BLaER1 (cell line): ENCODE data around the gene COL4A2.

Experiments used
- H3K27ac ChIP-seq: shearing (Covaris generic); formaldehyde crosslinking; 2 replicates; pipeline ENCODE4 v1.8.1; 2022
- H3K27me3 ChIP-seq: shearing (Covaris generic); formaldehyde crosslinking; 2 replicates; pipeline ENCODE4 v1.8.1; 2022
- H3K36me3 ChIP-seq: shearing (Covaris generic); formaldehyde crosslinking; 2 replicates; pipeline ENCODE4 v1.8.1; 2022
- H3K4me1 ChIP-seq: shearing (Covaris generic); formaldehyde crosslinking; 2 replicates; pipeline ENCODE4 v1.8.1; 2022
- H3K4me2 ChIP-seq: shearing (Covaris generic); formaldehyde crosslinking; 2 replicates; pipeline ENCODE4 v1.8.1; 2022
- H3K4me3 ChIP-seq: shearing (Covaris generic); formaldehyde crosslinking; 2 replicates; pipeline ENCODE4 v1.8.1; 2022
- H3K9ac ChIP-seq: shearing (Covaris generic); formaldehyde crosslinking; 2 replicates; pipeline ENCODE4 v1.8.1; 2022
- H3K9me3 ChIP-seq: shearing (Covaris generic); formaldehyde crosslinking; 2 replicates; pipeline ENCODE4 v1.8.1; 2022
- H4K20me1 ChIP-seq: shearing (Covaris generic); formaldehyde crosslinking; 2 replicates; pipeline ENCODE4 v1.8.1; 2022
- Cebpa-rat ChIP-seq: shearing (Covaris generic); IDR thresholded peaks from 2 replicates; pipeline ENCODE4 v1.8.1; 2022

Gene COL4A2

DNA sequence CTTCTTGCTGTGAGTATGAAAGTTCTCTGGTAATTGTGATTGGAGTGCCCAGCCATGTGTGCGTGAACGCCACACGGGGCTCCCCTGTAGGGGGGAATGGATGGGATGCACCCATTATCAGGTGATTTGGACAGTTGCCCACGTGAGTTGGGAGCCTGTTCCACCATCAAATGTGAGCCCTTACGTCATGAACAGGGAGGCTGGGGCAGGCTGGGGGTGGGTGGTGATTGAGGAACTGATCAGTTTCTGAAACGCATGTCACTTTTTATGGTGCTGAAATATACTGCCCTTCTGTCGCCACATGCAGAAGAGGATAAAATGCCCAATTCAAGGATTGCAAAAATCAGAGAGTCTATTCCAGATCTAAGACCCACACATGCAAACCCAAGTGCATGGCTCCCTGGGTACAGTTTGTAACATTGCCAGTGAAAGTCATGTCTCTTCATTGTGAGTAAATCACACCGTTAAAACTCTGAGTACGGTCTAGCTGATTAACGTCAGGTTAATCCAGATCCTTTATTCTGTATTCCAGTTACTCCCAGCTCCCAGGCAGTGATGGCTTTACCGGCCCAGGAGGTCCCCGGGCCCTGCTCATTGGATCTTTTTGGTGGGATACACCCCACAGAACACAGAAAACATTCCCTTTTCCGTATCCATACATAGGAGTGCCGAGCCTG, 164.2 kb downstream of the COL4A2 start:
- Histone ChIP-seq H3K36me3 (no peaks in the 10 kb centered on the region), H4K20me1 (no peaks in the 10 kb centered on the region), H3K27ac (peak overlapping the region; percentile 72), H3K9ac (peak overlapping the region; percentile 43; the same call in 1 of the 2 replicates), H3K9me3 (peaks cover 8% of the 10 kb centered on the region; the same call in 1 of the 2 replicates), H3K4me2 (peak overlapping the region; percentile 80), H3K4me3 (no peak overlapping the region), H3K27me3 (no peaks in the 10 kb centered on the region), H3K4me1 (peaks cover 88% of the 10 kb centered on the region)
- TF ChIP-seq Cebpa-rat = no peak

DNA sequence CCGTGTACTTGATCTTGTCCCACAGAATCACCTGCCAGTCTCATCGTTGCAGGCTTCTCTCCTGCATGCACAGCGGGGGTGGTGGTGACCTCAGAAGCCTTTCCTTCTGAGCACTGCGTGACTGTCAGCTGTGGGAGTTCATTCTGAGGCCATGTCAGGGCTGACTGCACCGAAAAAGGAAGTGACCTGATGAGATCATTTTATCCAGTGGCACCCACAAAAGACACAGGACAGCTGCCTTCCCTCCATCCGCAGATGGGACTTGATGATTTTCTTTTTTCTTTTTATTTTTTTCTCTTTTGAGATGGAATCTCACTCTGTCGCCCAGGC, 164.7 kb downstream of the COL4A2 start:
- Histone ChIP-seq H3K27ac (peak overlapping the region; percentile 72), H3K36me3 (no peaks in the 10 kb centered on the region), H3K9me3 (peaks cover 8% of the 10 kb centered on the region; the same call in 1 of the 2 replicates), H4K20me1 (no peaks in the 10 kb centered on the region), H3K4me1 (peaks cover 86% of the 10 kb centered on the region), H3K9ac (no peak overlapping the region), H3K4me3 (no peak overlapping the region), H3K4me2 (peak overlapping the region; percentile 80), H3K27me3 (no peaks in the 10 kb centered on the region)
- TF ChIP-seq Cebpa-rat = no peak

DNA sequence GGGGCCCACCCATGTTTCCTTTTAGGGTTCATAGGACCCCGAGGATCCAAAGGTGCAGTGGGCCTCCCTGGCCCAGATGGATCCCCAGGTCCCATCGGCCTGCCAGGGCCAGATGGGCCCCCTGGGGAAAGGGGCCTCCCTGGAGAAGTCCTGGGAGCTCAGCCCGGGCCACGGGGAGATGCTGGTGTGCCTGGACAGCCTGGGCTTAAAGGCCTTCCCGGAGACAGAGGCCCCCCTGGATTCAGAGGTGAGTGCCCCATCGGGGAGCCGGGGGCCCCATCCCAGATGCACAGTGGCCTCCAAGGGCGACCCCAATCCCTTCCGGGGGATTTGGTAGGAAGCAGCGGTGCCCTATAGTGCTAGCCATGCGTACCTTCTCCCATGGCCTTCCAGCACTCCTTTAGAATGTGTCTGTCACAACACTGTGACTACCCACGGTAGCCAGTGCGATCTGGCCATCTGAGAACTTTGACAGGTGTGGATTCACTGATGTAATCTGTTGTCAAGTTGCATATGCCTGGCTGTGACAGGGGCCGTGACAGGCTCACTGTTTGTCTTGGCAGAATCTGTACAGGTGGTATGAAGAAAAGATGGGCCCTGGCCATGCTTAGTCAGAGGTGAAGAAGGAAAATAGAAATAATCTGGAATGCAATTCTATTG, 165.9 kb downstream of the COL4A2 start:
- H3K4me2 ChIP-seq = peak overlapping the region; percentile 72
- H3K4me3 ChIP-seq = no peak overlapping the region; the same call in 1 of the 2 replicates
- H3K9ac ChIP-seq = no peak overlapping the region
- peaks cover 8% of the 10 kb centered on the region; the same call in 1 of the 2 replicates for H3K9me3 ChIP-seq
- peaks cover 96% of the 10 kb centered on the region for H3K4me1 ChIP-seq
- no peaks in the 10 kb centered on the region for H3K27me3 ChIP-seq
- no peak for TF ChIP-seq Cebpa-rat
- H3K27ac ChIP-seq = peak overlapping the region; percentile 82
- no peaks in the 10 kb centered on the region for H3K36me3 ChIP-seq
- no peaks in the 10 kb centered on the region for H4K20me1 ChIP-seq

DNA sequence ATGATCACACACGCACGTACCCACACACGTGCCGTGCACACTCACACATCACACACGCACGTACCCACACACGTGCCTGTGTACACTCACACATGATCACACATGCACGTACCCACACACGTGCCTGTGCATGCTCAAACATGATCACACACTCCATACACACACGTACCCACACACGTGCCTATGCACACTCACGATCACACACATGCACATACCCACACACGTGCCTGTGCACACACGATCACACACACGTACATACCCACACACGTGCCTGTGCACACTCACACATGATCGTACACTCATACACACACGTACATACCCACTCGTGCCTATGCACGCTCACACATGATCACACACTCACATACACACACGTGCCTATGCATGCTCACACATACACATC, 167.6 kb downstream of the COL4A2 start:
- Histone ChIP-seq H3K9me3 (peaks cover 8% of the 10 kb centered on the region; the same call in 1 of the 2 replicates), H3K27me3 (no peaks in the 10 kb centered on the region), H3K27ac (no peak overlapping the region), H3K4me1 (peaks cover 96% of the 10 kb centered on the region), H3K36me3 (no peaks in the 10 kb centered on the region), H4K20me1 (no peaks in the 10 kb centered on the region), H3K9ac (no peak overlapping the region), H3K4me2 (peak overlapping the region; percentile 49; the same call in 1 of the 2 replicates), H3K4me3 (no peak overlapping the region)
- TF ChIP-seq Cebpa-rat = no peak

DNA sequence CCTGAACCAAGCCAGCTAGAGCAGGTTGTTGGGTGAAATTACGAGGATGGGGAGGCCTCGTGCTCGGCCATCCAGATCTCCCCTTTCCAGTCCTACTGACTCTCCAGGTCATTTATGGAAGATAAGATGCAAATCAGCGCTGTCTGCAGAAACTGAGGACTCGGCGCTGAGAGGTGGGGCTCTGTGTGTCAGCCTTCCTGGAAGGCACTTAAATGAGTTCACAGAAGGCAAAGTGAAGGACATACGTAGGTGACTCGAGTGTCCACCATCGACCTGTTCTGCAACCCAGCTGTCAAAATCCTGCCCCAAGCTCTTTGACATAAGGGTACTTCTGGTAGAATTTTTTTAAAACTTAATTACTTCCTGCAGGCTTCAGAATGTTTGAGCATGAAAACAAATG, 168.0 kb downstream of the COL4A2 start:
- H3K4me2 ChIP-seq = peak overlapping the region; percentile 49; the same call in 1 of the 2 replicates
- H3K9ac ChIP-seq = no peak overlapping the region

DNA sequence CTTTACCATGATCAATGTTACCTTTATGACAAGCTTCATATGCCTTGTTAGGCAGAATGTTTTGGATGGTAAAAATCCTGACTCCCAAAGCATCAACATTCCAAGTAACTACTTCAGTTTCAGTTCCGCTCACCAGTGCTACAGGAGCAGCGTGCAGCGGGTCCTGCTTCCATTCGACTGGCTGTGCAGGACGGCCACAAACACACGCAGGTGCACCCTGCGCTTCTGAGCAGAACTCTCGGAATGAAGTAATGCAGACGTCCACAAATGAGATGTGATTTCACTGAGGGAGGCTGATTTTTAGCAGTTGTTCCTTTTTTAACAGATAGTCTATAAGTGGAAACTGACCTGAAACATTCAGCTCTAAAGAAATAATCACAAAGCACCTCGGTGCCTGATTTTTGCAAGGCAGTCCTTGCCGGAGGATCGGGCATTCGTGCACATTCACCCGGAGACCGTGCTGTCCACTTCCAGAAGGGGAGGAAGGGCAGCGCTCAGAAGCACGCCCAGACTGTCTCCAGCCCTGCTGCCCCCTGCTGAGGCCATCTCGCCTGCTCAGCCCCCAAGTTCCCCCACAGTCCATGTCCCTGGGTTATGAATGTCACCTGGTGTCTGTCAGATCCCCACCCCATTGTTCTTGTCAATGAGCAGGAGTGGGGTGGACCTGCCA, 168.6 kb downstream of the COL4A2 start:
- H4K20me1 ChIP-seq = no peaks in the 10 kb centered on the region
- H3K9me3 ChIP-seq = peaks cover 8% of the 10 kb centered on the region; the same call in 1 of the 2 replicates
- peak overlapping the region; percentile 49 for H3K4me2 ChIP-seq
- H3K27me3 ChIP-seq = no peaks in the 10 kb centered on the region
- peaks cover 89% of the 10 kb centered on the region for H3K4me1 ChIP-seq
- H3K4me3 ChIP-seq = no peak overlapping the region
- no peak for TF ChIP-seq Cebpa-rat
- H3K27ac ChIP-seq = no peak overlapping the region
- H3K36me3 ChIP-seq = no peaks in the 10 kb centered on the region
- 0 out of 2 replicates have a peak overlapping the region, but pooled peaks have one; percentile 28 for H3K9ac ChIP-seq

More for the DNA sequence above, 168.0 kb downstream of the COL4A2 start:
- Histone ChIP-seq H3K4me1 (peaks cover 95% of the 10 kb centered on the region), H3K27ac (no peak overlapping the region), H4K20me1 (no peaks in the 10 kb centered on the region), H3K36me3 (no peaks in the 10 kb centered on the region), H3K27me3 (no peaks in the 10 kb centered on the region), H3K9me3 (peaks cover 8% of the 10 kb centered on the region; the same call in 1 of the 2 replicates), H3K4me3 (no peak overlapping the region)
- TF ChIP-seq Cebpa-rat = no peak

DNA sequence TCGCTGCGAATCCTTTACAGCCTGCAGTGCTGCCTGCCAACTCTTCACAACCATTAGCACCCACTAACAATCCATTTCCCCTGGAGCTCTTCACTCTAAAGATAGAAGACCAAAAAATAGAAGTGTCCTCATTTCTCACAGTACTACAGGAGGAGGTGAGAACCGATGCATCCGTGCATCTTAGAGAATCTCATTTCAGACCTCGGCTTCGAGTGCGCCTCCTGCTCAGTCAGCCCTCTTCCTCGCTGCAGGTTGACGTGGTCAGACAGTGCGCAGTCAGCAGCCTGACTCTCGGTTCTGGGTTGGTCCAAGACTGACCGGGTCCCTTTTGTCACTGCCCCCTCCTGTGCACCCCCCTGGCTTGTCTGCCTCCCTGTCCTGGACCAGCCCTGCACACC, 169.1 kb downstream of the COL4A2 start:
- TF ChIP-seq Cebpa-rat = no peak
- H3K4me1 ChIP-seq = peaks cover 84% of the 10 kb centered on the region
- H3K27me3 ChIP-seq = no peaks in the 10 kb centered on the region
- peak overlapping the region; percentile 49 for H3K4me2 ChIP-seq
- H4K20me1 ChIP-seq = no peaks in the 10 kb centered on the region
- no peak overlapping the region for H3K27ac ChIP-seq
- no peaks in the 10 kb centered on the region for H3K36me3 ChIP-seq
- H3K9me3 ChIP-seq = peaks cover 8% of the 10 kb centered on the region; the same call in 1 of the 2 replicates
- H3K9ac ChIP-seq = 0 out of 2 replicates have a peak overlapping the region, but pooled peaks have one; percentile 28
- H3K4me3 ChIP-seq = no peak overlapping the region

DNA sequence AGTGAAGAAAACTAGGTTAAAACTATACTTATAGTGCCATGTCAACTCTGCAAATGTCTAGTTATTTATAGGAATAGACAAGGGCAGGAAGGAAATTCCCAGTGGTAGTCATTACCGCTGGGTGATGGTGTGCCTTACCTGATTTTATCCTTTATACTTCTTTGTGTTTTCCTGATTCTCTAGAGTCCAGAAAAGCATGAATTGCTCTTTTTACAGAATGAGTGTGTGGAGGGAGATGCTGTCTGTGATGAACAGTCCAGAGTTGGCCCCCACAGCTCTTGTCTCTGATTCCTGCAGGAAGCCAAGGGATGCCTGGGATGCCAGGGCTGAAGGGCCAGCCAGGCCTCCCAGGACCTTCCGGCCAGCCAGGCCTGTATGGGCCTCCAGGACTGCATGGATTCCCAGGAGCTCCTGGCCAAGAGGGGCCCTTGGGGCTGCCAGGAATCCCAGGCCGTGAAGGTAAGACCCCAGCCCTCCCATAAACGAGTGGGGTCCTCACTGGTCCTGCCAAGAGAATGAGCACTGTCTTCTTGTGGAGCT, 170.7 kb downstream of the COL4A2 start:
- Histone ChIP-seq H3K4me1 (peaks cover 68% of the 10 kb centered on the region), H3K27ac (peak overlapping the region; percentile 44; the same call in 1 of the 2 replicates), H4K20me1 (no peaks in the 10 kb centered on the region), H3K27me3 (no peaks in the 10 kb centered on the region), H3K4me2 (peak overlapping the region; percentile 30), H3K9ac (no peak overlapping the region), H3K4me3 (no peak overlapping the region), H3K36me3 (no peaks in the 10 kb centered on the region), H3K9me3 (peaks cover 2% of the 10 kb centered on the region; the same call in 1 of the 2 replicates)
- TF ChIP-seq Cebpa-rat = no peak

DNA sequence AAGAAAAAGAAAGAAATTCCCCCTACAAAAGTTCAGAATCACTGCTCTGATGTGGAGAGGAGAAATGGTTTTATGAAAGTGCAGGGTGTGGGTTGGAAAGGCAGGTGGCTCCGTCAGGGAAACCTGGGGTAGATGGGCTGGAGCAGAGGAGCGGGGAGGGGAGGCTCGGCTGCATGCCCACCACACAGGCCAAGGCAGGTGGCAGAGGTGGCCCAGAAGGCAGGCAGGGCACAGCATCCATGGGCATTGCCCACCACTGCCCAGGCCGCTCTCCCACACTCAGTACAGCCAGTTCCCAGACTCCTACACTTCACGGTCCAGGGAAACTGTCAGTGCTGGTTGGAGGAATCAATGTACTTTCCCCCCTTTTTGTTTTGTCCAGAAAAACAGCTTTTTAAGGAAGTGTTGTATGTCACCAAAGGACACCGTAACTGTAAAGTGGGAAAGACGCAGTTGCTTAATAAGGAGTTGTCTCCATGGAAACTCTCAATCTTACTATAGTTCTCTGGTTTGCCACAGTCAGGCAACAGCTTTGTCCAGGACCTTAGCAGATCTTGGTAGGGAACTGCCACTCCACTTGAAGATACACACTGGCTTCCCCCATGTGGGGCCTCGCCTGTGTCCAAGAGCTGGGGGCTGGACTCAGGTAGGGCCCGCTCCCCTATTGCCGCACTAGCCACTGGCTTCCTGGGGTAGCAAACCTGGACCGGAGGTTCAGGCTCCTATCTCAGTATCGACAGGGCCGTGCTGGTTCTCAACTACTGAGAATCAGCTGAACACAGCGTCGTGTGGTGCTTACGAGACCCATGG, 171.5 kb downstream of the COL4A2 start:
- H3K4me3 ChIP-seq = no peak overlapping the region
- no peaks in the 10 kb centered on the region for H4K20me1 ChIP-seq
- H3K4me1 ChIP-seq = peaks cover 60% of the 10 kb centered on the region
- H3K9ac ChIP-seq = no peak overlapping the region
- peak overlapping the region; percentile 44; the same call in 1 of the 2 replicates for H3K27ac ChIP-seq
- no peaks in the 10 kb centered on the region for H3K27me3 ChIP-seq
- peak overlapping the region; percentile 4; the same call in 1 of the 2 replicates for H3K4me2 ChIP-seq
- H3K9me3 ChIP-seq = no peaks in the 10 kb centered on the region
- no peak for TF ChIP-seq Cebpa-rat
- H3K36me3 ChIP-seq = no peaks in the 10 kb centered on the region
